ENCODE results near the gene PLCL2.

The PLCL2 gene

GRCh38 chr3:16898595-16899395 is 14.0 kb downstream of the PLCL2 start:
- POLR2A ChIA-PET (ENCODE audit: low non-redundant PET) = no interaction called here
- CTCF ChIA-PET = no interaction called here
- TF ChIP-seq, protein P1, sequence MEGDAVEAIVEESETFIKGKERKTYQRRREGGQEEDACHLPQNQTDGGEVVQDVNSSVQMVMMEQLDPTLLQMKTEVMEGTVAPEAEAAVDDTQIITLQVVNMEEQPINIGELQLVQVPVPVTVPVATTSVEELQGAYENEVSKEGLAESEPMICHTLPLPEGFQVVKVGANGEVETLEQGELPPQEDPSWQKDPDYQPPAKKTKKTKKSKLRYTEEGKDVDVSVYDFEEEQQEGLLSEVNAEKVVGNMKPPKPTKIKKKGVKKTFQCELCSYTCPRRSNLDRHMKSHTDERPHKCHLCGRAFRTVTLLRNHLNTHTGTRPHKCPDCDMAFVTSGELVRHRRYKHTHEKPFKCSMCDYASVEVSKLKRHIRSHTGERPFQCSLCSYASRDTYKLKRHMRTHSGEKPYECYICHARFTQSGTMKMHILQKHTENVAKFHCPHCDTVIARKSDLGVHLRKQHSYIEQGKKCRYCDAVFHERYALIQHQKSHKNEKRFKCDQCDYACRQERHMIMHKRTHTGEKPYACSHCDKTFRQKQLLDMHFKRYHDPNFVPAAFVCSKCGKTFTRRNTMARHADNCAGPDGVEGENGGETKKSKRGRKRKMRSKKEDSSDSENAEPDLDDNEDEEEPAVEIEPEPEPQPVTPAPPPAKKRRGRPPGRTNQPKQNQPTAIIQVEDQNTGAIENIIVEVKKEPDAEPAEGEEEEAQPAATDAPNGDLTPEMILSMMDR (conservative IDR thresholded peaks at IDR 0.05; ENCODE audit: low read depth) = no peak
- no peak overlapping the region for H3K27ac ChIP-seq
- no peak for DNase-seq (ENCODE audit: low spot score)

GRCh38 chr3:16899919-16900318 is 15.2 kb downstream of the PLCL2 start:
- no peak for DNase-seq (ENCODE audit: low spot score)
- ChIA-PET POLR2A (ENCODE audit: low non-redundant PET) (no interaction called here), CTCF (no interaction called here)
- TF ChIP-seq, protein P1 (conservative IDR thresholded peaks at IDR 0.05; ENCODE audit: low read depth) = no peak
- no peak overlapping the region for H3K27ac ChIP-seq

DNA sequence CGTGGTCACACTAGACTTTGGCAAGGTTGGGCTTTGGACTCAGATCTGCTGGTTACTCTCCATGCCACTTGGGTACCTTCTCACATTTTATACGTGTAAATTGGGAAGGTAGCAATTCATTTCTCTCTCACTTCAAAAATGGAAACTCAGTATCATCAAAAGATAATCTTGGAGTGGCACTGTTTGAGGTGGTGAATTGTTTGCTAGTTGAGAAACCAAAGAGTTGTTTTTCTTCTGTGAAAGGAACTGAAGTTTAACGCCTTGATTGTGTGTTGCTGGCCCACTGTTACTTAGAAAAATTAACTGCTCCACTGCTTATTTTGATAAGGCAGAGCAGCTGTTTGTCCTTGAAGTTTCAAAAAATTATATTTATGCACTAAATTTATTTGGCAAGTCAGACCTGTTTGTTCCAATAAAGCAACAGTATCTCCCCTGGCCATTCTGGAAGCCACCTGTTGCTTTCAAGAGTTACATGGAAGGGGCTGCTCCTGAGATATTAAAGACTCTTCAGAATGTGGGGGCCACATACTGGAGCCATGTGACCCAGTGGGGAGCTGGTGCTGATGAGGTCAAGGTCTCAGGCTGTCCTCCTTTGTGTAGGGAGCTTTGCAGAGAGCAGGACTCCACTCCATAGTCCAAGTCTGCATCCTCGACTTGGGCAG is 16.2 kb downstream of the PLCL2 start:
- CTCF ChIA-PET = no interaction called here
- TF ChIP-seq, protein P1 (conservative IDR thresholded peaks at IDR 0.05; ENCODE audit: low read depth) = no peak
- no peak for DNase-seq (ENCODE audit: low spot score)
- POLR2A ChIA-PET (ENCODE audit: low non-redundant PET) = interaction anchor here (0.6 kb wide), 1 partner anchor 332 kb away, joined by 3 read pairs; no protein-coding TSS in a partner anchor
- no peak overlapping the region for H3K27ac ChIP-seq

DNA sequence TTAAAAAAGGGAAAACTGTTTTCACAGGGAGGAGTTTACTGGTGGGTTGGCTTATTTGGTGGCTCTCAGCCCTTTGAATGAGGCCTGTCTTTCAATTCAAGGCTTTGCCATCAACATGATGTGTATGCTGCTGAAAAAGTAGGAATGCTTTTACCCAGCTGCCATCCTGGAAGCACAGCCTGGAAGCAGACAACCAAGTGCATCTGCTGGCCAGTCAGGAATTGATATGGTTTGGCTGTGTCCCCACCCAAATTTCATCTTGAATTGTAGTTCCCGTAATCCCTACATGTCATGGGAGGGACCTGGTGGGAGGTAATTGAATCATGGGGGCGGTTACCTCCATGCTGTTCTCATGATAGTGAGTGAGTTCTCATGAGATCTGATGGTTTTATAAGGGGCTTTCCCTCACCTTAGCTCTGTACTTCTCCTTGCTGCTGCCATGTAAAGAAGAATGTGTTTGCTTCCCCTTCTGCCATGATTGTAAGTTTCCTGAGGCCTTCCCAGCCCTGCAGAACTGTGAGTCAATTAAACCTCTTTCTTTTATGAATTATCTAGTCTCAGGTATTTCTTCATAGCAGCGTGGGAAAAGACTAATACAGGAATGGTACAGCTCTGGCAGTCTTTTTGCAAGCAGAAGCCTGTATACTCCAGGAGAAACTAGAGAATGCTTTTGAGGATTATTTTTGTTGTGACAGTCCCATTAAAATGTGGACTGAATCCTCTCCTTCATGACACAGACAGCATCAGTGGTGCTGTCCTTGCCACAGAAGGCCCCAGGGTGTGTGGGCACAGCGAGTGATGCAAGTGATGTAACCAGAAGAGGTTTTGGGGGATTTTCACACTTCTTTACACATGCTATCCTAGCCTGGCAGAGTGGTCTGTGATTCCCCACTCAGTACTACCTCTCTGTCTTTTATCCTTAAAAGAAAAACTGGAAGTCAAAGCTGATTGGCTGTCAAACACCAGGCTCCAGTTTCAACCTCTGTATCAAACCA is 20.0 kb downstream of the PLCL2 start:
- no peak for DNase-seq (ENCODE audit: low spot score)
- TF ChIP-seq, protein P1 (conservative IDR thresholded peaks at IDR 0.05; ENCODE audit: low read depth) = no peak
- ChIA-PET CTCF (no interaction called here), POLR2A (ENCODE audit: low non-redundant PET) (no interaction called here)
- no peak overlapping the region for H3K27ac ChIP-seq

- TF ChIP-seq, protein P1 (conservative IDR thresholded peaks at IDR 0.05; ENCODE audit: low read depth) = no peak
- no peak overlapping the region for H3K27ac ChIP-seq
- POLR2A ChIA-PET (ENCODE audit: low non-redundant PET) = no interaction called here
- DNase-seq (ENCODE audit: low spot score) = no peak
- CTCF ChIA-PET = no interaction called here
These were observed 20.9 kb downstream of the PLCL2 start for GRCh38 chr3:16905704-16906103.

DNA sequence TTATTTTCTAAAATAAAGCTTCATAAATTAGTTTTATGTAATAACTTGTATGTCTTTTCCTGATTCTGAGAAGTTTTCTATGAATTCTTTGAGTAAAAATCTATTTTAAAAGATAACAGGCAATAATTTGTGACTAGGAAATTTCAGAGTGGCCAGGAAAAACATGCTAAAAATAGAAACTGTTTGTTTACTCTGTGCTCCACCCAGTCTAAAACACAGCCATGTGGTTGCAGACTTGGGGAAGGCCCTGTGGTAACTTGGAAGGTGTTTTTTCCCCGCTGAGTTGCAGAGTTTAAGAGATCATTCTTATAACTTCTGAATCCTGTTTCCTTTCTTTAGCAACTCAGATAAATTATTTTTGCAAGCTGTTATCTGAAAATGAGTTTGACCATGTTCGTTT is 21.9 kb downstream of the PLCL2 start:
- no peak overlapping the region for H3K27ac ChIP-seq
- ChIA-PET CTCF (no interaction called here), POLR2A (ENCODE audit: low non-redundant PET) (no interaction called here)

More for the DNA sequence above, 21.9 kb downstream of the PLCL2 start:
- TF ChIP-seq, protein P1 (conservative IDR thresholded peaks at IDR 0.05; ENCODE audit: low read depth) = no peak
- no peak for DNase-seq (ENCODE audit: low spot score)

Measured in RWPE1 (cell line).